ENCODE results near the gene VAV3. TPM values are rescaled to one million over a fixed set of nuclear protein-coding genes. Genes with fewer than 3 reads are reported as not detected.
"Not testable (repeated sequence)": the region's sequence is repeated elsewhere in the genome, so short reads cannot be mapped to it uniquely, and the experiment has no call there.

Gene VAV3
- polyA plus RNA-seq (2013, experiment 1 of 2; ENCODE audit: insufficient read length), result 0.53 TPM
- polyA plus RNA-seq (2013, experiment 2 of 2; ENCODE audit: insufficient read length), result 0.30 TPM

DNA sequence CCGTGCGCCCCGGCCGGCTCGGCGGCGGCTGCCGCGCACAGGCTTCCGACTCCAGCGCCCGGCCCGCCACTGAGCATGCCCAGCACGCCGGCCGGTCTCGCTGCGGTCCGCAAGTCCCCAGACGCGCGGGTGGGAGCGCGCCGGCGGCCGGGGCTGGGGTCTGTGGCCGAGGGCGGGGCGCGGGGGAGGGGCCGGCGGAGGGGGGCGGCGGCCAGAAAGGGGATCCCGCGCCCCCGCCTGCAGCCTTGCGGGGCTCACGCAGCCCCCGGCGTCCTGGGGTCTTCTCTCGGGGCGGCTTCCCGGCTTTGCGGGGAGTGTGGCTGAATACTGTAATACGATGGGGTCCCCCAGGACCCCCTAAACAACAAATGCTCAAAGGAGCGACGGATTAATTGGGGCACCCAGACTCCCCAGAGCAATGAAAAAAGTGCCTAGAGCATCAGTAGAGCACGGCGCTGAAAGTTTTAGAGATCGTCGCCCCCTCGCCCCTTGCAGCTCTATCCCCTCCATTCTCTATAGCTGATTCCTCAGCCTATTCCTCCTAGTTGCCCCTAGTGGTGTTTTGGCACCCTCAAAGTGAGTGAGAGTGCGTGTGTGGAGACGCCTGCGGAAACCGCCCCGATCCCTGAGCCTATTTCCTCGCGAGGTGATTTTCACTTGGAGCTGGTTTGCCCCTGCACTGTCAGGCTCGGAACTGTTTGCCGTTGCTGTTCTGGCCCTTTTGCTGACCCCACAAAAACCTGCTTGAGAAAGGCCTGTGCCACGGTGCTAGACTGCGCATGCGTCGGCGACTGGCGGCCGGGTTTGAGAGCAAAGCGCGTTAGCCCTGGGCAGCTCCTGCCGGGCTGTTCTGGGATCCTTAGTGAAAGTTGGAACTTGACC is at the start of gene VAV3:
VAV3 (minus strand) TSS at position 71 of the 882 bp plus-strand sequence. CDS start 311 bp downstream, outside the sequence.
- peak; percentile 61 for DNase-seq

DNA sequence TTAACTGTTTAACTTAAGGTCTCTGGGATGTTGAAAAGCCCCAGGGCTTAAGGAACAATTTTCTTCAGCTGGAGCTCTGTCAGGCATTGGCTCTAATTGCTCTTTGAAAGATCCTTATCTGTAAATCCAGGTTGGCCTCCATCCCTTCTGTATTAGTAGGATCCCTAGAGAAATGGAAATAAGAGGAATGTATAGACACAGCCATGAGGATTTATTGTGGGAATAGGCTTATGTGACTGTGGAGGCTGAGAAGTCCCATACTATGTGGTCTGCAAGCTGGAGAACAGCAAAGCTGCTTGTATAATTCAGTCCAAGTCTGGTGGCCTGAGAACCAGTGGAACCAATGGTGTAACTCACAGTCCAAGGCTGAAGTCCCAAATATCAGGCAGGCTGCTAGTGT is 47.6 kb upstream of the VAV3 start:
- DNase-seq, result no peak

- no peak for DNase-seq
Observed at GRCh38 chr1:108011295-108011694, 46.3 kb upstream of the VAV3 start.

DNA sequence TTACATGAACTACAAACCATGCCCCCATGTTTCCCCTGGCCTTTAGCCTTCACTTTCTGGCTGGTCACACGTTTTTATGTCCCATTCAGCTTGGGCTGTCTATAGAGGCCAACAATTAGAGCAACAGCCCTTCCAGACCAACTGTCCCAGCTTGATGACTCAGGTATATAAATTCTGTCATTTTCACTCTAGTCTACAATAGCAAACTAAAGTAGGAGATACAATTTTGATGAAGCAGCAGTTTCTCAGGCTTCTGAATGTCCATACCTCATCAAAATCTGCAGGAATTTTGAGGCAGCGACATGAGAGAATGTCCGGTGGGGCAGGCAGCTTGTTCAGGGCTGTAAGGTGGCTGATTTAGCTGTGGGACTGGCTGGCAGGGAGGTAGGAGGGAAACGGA is 45.6 kb upstream of the VAV3 start:
- no peak for DNase-seq

DNA sequence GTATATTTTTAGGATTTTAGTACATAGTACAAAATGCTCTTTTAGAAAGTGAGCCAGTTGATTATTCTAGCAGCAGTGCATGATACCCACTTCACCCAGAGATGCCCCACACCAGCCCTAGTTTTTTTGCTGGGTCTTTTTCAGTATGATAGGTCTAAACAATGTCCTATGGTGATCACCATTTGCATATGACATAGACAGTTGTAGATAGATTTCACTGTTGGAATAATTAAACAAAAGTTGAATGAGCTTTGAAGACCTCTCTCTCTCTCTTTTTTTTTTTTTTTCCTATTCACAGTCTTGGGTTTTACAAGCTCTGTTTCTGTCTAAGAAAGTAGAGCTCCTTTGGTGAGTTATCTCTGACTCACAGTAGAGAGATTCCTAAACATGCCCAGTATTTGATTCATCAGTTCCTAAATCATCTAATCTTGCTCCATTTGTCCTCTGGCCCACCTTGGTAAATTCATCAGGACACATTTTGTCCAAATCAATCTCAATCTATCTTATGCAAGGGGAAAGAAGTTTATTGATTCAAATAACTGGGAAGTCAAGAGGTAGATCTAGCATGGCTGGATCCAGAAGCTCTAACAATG is 44.7 kb upstream of the VAV3 start:
- peak; percentile 54 for DNase-seq

DNA sequence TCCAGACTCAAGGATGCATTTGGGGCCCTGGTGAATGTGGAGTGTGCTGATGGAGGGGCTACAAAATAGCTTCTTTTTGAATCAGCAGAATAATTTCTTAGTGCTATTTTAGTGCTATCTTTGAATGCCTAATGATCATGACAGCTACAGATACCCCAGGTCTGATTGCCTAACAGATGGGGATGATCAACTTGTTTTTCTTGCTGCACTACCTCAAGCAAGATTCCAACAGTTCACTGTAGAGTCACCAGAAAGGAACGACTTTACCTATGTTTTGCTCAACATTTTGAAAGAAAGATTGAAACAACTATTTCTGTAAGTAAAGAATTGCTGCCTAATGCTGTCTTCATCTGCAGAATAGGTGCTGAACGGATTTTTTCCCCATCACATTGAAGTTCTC is 42.6 kb upstream of the VAV3 start:
- DNase-seq, result no peak

DNA sequence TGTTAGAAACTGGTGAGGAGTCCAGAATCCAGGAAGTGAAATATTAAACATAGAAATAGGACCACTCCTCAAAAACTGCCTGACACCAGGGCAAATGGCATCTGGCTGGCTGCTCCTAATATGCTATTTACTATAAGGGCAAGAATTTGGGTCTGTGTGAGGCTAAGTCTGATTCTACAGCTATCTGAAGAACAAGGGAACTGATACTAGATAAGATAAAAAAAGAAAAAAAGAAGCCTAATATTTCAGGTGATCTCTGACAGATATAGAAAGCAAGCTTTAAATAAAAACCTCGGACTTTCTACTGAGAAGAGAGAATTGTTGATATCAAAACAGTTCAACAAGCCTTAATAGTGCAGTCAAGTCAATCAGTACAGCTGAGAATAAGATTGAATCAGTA is 42.1 kb upstream of the VAV3 start:
- DNase-seq, result no peak

DNA sequence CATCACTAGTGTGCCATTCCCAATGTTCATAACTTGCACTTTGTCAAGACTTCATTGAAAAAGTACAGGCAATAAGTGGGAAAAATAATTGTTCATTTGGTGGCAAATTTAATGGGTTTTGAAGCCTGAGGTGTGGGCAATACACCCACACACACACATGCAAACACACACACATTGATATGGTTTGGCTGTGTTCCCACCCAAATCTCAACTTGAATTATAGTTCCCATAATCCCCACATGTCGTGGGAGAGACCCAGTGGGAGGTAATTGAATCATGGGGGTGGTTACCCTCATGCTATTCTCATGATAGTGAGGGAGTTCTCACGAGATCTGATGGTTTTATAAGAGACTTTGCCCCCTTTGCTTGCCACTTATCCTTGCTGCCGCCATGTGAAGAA is 39.9 kb upstream of the VAV3 start:
- DNase-seq, result not testable (repeated sequence)

DNA sequence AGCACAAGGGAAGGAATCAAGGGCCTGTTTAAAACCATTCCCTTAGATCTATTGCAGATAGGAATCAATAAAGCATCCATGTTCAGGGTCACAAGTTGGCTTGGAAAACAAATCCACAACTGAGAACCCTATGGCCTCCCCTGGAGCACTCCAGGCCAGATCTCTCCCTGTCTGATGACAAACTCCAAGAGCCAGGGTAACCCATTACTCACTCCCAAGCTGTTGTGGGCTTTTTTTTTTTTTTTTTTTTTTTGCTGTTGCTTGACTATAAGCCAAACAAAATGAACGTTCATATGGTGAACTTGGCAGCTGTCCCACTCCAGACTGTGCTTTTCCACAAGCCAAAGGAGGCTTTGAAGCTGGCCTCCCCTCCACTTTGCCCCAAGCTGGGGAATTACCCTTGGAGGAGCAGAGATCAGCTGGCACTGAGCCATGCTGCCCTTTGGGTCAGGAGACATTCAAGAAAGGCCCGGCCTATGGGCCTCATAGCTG is 35.7 kb upstream of the VAV3 start:
- peak; percentile 70 for DNase-seq

DNA sequence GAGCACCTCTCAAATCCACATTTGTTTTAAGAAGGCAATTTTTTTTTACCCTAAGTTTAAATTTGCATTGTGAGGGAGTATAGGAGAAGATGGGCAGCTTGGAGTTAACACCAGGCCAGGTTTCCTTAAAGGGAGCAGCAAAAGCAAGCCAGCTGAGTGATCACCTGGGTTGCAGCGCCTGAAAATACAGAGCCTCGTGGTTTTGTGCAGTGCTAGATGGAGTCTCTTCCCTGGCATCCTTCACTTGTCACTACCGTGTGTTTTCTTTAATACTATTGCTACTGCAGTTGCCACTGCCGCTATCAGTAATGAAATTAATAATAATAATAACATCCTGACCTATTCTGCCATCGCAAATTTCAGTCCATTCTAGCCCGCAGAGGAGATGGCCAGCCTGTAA is 35.2 kb upstream of the VAV3 start:
- no peak for DNase-seq

- DNase-seq, result no peak
Observed at GRCh38 chr1:107997866-107998265, 32.9 kb upstream of the VAV3 start.

GRCh38 chr1:107993920-107994319 is 28.9 kb upstream of the VAV3 start:
- no peak for DNase-seq

GRCh38 chr1:107992347-107992746 is 27.4 kb upstream of the VAV3 start:
- no peak for DNase-seq

- DNase-seq, result peak; percentile 36
Observed at GRCh38 chr1:107991371-107992066, 26.5 kb upstream of the VAV3 start.

GRCh38 chr1:107990606-107991005 is 25.6 kb upstream of the VAV3 start:
- no peak for DNase-seq

DNA sequence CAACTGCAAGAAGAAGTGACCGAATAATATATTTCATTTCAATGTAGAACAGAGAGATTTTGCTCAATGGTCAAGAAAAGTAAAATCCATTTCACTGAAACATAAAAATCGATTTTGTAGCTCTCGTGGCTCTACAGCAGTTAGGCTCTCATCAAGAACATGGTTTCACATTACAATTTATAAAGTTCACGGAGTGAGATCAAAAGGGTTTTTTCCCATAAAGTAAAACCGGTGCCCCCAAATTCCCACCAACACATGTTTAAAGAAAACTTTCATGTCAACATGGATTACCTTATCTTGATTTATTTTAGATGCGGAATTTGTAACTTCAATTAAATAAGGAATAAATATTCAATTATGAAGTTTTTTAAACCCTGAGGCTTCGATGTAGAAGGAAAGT is 16.3 kb upstream of the VAV3 start:
- DNase-seq, result no peak

- DNase-seq, result no peak
Observed at GRCh38 chr1:107979926-107980325, 14.9 kb upstream of the VAV3 start.

- DNase-seq, result no peak
Observed at GRCh38 chr1:107979088-107979487, 14.1 kb upstream of the VAV3 start.

GRCh38 chr1:107976836-107977235 is 11.9 kb upstream of the VAV3 start:
- no peak for DNase-seq

GRCh38 chr1:107976431-107976830 is 11.5 kb upstream of the VAV3 start:
- DNase-seq, result no peak

DNA sequence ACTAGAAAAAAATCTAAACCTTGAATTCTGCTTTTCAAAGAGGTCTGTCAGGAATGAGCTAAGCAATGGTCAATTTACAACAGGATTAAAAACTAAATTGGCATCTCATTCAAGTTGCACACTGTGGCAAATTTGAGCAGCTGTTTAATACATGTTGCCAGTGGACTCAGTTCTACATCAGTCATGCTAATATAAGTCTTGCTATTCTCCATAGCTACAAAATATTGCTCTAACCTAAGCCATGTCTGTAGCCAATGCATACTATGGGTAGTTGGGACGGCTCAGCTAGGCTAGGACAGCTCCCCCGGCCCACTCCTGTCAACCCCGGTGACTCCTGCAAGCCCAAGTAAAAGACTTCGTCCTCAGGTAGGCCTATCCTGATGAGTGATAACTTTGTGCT is 10.9 kb upstream of the VAV3 start:
- no peak for DNase-seq

- DNase-seq, result no peak
Observed at GRCh38 chr1:107974090-107974489, 9.1 kb upstream of the VAV3 start.
